8988T (cell line): Measurements from ENCODE around the gene EFL1.

Experiments
- DNase-seq: peaks from one replicate; pipeline ENCODE4 v3.0.0; 2011

Gene EFL1

GRCh38 chr15:82146990-82147461, 115.5 kb downstream of the EFL1 start:
- DNase-seq: no peak

- DNase-seq: no peak
These were observed 116.0 kb downstream of the EFL1 start for GRCh38 chr15:82146576-82146975.

- DNase-seq: no peak
These were observed 118.8 kb downstream of the EFL1 start for GRCh38 chr15:82143390-82144385.

GRCh38 chr15:82140886-82141285, 121.6 kb downstream of the EFL1 start:
- DNase-seq: no peak

- no peak for DNase-seq
These were observed 122.7 kb downstream of the EFL1 start for GRCh38 chr15:82139823-82140268.

- no peak for DNase-seq
These were observed 124.2 kb downstream of the EFL1 start for GRCh38 chr15:82138306-82138705.

- DNase-seq: no peak
These were observed 125.3 kb downstream of the EFL1 start for GRCh38 chr15:82137261-82137660.

- no peak for DNase-seq
These were observed 126.4 kb downstream of the EFL1 start for GRCh38 chr15:82136120-82136519.

GRCh38 chr15:82135638-82136037, 126.9 kb downstream of the EFL1 start:
- DNase-seq: no peak

GRCh38 chr15:82134461-82134860, 128.1 kb downstream of the EFL1 start:
- no peak for DNase-seq

- DNase-seq: no peak
These were observed 129.3 kb downstream of the EFL1 start for GRCh38 chr15:82133251-82133650.

GRCh38 chr15:82132742-82133141, 129.8 kb downstream of the EFL1 start:
- DNase-seq: no peak

- no peak for DNase-seq
These were observed 130.4 kb downstream of the EFL1 start for GRCh38 chr15:82132096-82132495.

- no peak for DNase-seq
These were observed 132.3 kb downstream of the EFL1 start for GRCh38 chr15:82130248-82130647.

GRCh38 chr15:82129761-82130160, 132.8 kb downstream of the EFL1 start:
- no peak for DNase-seq

GRCh38 chr15:82129149-82129692, 133.3 kb downstream of the EFL1 start:
- no peak for DNase-seq

GRCh38 chr15:82128401-82129148, 134.0 kb downstream of the EFL1 start:
- DNase-seq: no peak

- no peak for DNase-seq
These were observed 135.0 kb downstream of the EFL1 start for GRCh38 chr15:82127581-82127980.

GRCh38 chr15:82126346-82126745, 136.2 kb downstream of the EFL1 start:
- no peak for DNase-seq

- no peak for DNase-seq
These were observed 137.9 kb downstream of the EFL1 start for GRCh38 chr15:82124331-82125263.

GRCh38 chr15:82122746-82123400, 139.7 kb downstream of the EFL1 start:
- no peak for DNase-seq

GRCh38 chr15:82118040-82118439, 144.5 kb downstream of the EFL1 start:
- no peak for DNase-seq
